SJCRH30 (cell line): ENCODE results near the gene CBX2. TPM values are rescaled to one million over a fixed set of nuclear protein-coding genes. Genes with fewer than 3 reads are reported as not detected.

Experiments
- DNase-seq, 2 experiments: peaks; one replicate each; pipeline ENCODE4 v3.0.0-alpha.2; 2015 to 2020
- H3K27ac ChIP-seq: fragments of 250-450 bp; sonication (Bioruptor Pico); 2 replicates; pipeline ENCODE4 v1.5.1; 2020; ENCODE audit warnings: mild to moderate bottlenecking, moderate library complexity
- H3K27me3 ChIP-seq: fragments of 250-450 bp; sonication (Bioruptor Pico); 2 replicates; pipeline ENCODE4 v1.5.1; 2020; ENCODE audit warnings: mild to moderate bottlenecking, moderate library complexity
- H3K36me3 ChIP-seq: fragments of 250-450 bp; sonication (Bioruptor Pico); 2 replicates; pipeline ENCODE4 v1.5.1; 2020; ENCODE audit warnings: mild to moderate bottlenecking, moderate library complexity
- H3K4me1 ChIP-seq: fragments of 250-450 bp; sonication (Bioruptor Pico); 2 replicates; pipeline ENCODE4 v1.5.1; 2020; ENCODE audit warnings: mild to moderate bottlenecking, moderate library complexity
- H3K4me3 ChIP-seq: fragments of 250-450 bp; sonication (Bioruptor Pico); 2 replicates; pipeline ENCODE4 v1.5.1; 2020; ENCODE audit warnings: mild to moderate bottlenecking, moderate library complexity
- H3K9me3 ChIP-seq: fragments of 250-450 bp; sonication (Bioruptor Pico); replicated peaks from 2 replicates; pipeline ENCODE4 v1.5.1; 2020; ENCODE audit warnings: mild to moderate bottlenecking, moderate library complexity
- total RNA-seq: library from RNA; depleted of rRNA; stranded (reverse); fragments of >200 nt; shearing (Covaris generic); gene quantifications from 2 replicates; pipeline ENCODE4 v1.2.3, GENCODE V29; 2014

CBX2 gene
- total RNA-seq, 1 experiment from 2014 or later, result 90.0 TPM

DNA sequence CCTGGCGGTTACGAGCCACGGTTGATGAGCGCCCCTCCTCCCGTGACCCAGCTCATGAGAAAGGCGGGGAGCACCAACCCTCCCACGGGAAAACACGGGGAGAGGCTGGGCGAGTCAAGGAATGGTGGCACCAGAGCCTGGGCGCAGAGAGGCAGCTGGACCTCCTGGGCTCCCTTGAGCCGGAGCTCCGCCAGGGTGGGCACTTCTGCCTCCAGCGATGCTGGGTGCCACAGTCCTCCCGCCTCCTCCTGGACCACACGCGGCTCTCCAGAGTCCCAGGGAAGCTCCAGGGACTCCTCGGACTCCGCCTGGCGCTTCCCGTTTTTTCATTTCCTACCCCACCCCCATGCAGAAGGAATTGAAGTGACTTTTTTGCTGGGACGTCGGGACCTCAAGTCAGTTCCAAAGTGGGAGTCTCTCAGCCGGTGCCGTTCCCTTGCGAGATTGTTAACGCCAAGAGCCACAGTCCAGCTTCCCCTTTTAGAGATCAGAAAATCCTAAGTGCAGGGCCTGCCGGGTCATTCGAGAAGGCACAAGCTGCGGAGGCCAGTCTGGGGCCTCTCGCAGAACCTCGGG is 25.6 kb downstream of the CBX2 start:
- no peak overlapping the region for H3K4me3 ChIP-seq
- H3K4me1 ChIP-seq, result 0 out of 2 replicates have a peak, but pooled peaks cover 3% of the 10 kb centered on the region
- no peaks in the 10 kb centered on the region for H3K9me3 ChIP-seq
- DNase-seq, result no peak
- no peak overlapping the region for H3K27ac ChIP-seq
- peaks cover 96% of the 10 kb centered on the region for H3K27me3 ChIP-seq
- H3K36me3 ChIP-seq, result no peaks in the 10 kb centered on the region

- H3K9me3 ChIP-seq, result no peaks in the 10 kb centered on the region
- 0 out of 2 replicates have a peak, but pooled peaks cover 3% of the 10 kb centered on the region for H3K4me1 ChIP-seq
- peaks cover 96% of the 10 kb centered on the region for H3K27me3 ChIP-seq
- H3K4me3 ChIP-seq, result peak overlapping the region; percentile 21; the same call in 1 of the 2 replicates
- DNase-seq, result no peak
- H3K36me3 ChIP-seq, result no peaks in the 10 kb centered on the region
- H3K27ac ChIP-seq, result no peak overlapping the region
Observed at GRCh38 chr17:79803997-79804855, 26.3 kb downstream of the CBX2 start.

GRCh38 chr17:79804856-79805696 is 27.1 kb downstream of the CBX2 start:
- no peak overlapping the region for H3K4me3 ChIP-seq
- H3K27ac ChIP-seq, result no peak overlapping the region
- H3K9me3 ChIP-seq, result no peaks in the 10 kb centered on the region
- DNase-seq, result no peak
- no peaks in the 10 kb centered on the region for H3K36me3 ChIP-seq
- 0 out of 2 replicates have a peak, but pooled peaks cover 3% of the 10 kb centered on the region for H3K4me1 ChIP-seq
- H3K27me3 ChIP-seq, result peaks cover 90% of the 10 kb centered on the region

DNA sequence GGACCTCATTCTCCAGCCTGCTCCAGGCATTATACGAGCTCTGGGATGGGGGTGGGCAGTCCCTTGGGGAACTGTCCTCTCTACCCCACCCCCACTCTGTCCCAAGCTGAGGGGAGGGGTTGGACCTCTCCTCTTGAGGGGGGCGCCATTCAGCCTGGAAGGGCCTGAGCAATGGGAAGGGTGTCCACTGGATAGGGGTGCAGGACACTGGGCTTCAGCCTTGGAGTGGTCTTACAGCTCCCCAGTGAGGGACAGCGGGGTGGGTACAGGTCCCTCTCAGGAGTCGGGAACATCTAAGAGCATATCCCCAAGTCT is 28.5 kb downstream of the CBX2 start:
- H3K4me1 ChIP-seq, result peaks cover 2% of the 10 kb centered on the region; the same call in 1 of the 2 replicates
- no peaks in the 10 kb centered on the region for H3K36me3 ChIP-seq
- H3K9me3 ChIP-seq, result no peaks in the 10 kb centered on the region
- H3K4me3 ChIP-seq, result no peak overlapping the region
- H3K27ac ChIP-seq, result no peak overlapping the region
- H3K27me3 ChIP-seq, result peaks cover 82% of the 10 kb centered on the region
- no peak for DNase-seq

GRCh38 chr17:79806863-79807720 is 29.1 kb downstream of the CBX2 start:
- Histone ChIP-seq H3K4me3 (no peak overlapping the region), H3K27ac (no peak overlapping the region), H3K27me3 (peaks cover 83% of the 10 kb centered on the region), H3K9me3 (no peaks in the 10 kb centered on the region; the same call in 1 of the 2 replicates), H3K36me3 (no peaks in the 10 kb centered on the region), H3K4me1 (peaks cover 2% of the 10 kb centered on the region; the same call in 1 of the 2 replicates)
- no peak for DNase-seq

DNA sequence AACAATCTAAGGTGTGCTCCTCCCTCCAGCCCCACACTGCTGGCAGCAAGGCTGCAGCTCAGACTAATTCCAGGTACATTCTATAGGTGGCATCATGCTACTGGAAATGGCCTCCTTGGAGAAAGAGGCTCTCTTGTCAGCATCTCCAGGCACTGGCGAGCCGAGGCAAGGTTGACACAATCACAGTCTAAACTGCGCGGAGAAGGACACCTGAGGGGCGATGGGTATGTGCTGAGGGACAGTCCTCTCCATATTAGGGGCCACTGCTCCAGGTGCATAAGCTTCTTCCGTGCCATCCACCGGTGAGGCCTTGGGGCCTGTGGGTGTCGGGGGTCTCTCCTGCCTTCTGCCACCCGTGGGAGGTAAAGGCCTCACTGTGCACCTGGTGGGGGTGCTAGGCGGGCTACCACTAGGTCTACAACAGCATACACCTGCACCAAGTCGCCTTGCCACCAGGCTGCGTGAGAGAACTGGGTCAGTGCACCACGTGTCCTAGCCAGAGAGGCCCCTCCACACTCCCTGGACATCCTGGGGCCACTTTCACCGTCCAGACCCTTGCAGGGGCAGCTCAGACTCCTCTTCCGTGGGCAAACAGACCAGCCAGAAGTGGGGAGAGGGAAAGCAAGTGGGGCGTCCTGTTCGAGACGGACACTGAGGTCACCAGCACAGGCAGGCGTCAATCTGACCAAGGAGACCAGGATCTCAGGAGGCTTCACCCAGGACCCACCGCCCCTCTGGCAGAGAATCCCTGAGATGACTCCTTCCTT is 31.0 kb downstream of the CBX2 start:
- H3K27me3 ChIP-seq, result peaks cover 71% of the 10 kb centered on the region
- no peak overlapping the region for H3K27ac ChIP-seq
- H3K4me1 ChIP-seq, result peaks cover 2% of the 10 kb centered on the region; the same call in 1 of the 2 replicates
- H3K4me3 ChIP-seq, result no peak overlapping the region
- no peaks in the 10 kb centered on the region; the same call in 1 of the 2 replicates for H3K9me3 ChIP-seq
- H3K36me3 ChIP-seq, result no peaks in the 10 kb centered on the region
- peak in 1 of 2 experiments; percentile 49 for DNase-seq

DNA sequence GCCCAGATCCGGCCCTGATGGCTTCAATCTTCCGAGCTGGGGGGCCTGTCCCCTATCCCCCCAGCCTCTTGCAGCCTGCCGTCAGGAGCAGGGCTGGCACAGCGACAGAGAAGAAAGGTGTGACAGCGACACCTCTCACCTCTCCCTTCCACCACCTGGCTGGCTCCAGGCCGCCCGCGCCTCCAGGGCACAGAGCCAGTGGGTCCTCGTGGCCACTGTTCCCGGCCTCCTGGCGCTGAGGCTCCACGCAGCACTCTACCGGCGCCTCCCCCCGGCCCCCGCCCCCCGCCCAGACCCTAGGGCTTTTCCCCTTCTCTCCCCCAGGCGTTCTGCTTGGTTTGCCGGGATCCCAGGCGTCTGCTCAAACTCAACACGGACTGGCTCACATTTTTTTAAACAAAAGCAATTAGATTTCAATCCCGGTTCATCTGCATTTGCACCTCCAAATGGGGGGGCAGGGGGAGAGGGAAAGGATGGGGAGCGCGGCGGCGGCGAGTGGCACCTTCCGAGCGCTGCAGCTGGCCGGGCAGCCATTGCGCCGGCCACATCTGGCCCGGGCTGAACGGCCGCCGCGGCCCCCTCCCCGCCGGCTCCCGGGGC is 31.7 kb downstream of the CBX2 start:
- H3K4me3 ChIP-seq, result peak overlapping the region; percentile 54; the same call in 1 of the 2 replicates
- no peak overlapping the region for H3K27ac ChIP-seq
- H3K9me3 ChIP-seq, result no peaks in the 10 kb centered on the region; the same call in 1 of the 2 replicates
- no peaks in the 10 kb centered on the region for H3K36me3 ChIP-seq
- DNase-seq, result no peak
- peaks cover 65% of the 10 kb centered on the region for H3K27me3 ChIP-seq
- H3K4me1 ChIP-seq, result peaks cover 7% of the 10 kb centered on the region

DNA sequence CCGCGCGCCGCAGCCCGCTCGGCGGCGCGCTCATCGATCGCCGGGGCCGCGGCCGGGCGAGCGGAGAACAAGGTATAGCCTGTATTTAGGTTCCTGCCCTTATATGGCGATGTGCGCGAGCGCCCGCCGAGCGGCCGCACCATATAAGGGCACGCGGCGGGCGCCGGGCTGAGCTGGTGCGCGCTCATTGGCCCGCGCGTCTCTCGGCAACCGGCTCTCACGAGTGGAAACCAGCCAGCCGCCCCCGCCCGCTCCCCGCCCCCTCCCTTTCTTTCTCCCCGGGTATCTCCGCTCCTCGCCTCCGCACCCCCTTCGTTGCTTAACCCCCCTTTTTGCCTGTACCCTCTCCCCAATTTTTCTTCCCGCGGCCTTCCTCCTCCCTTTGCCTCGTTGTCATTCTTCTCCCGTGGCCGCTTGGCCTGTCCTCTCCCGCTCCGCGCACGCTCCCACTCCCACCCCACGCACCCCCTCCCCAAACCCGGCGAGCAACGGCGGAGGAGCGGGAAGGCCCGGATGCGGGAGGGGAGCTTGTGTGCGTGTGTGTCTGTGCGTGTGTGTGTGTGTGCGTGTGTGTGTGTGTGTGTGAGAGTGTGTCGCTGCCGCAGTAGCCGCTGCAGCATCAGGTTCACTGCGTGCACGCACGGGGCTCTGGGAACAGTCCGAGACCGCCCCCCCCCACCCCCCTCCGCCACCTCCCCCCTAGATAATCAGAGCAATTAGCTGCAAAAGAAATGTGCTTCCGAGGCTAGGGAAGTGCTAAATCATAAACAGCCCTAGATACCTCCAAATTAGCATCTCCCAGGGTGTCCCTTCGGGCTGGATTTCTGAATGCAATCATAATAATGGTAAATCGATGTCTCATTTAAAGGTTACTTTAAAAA is 32.4 kb downstream of the CBX2 start:
- Histone ChIP-seq H3K4me1 (peaks cover 7% of the 10 kb centered on the region), H3K9me3 (no peaks in the 10 kb centered on the region; the same call in 1 of the 2 replicates), H3K4me3 (peak overlapping the region; percentile 54), H3K36me3 (no peaks in the 10 kb centered on the region), H3K27me3 (peaks cover 57% of the 10 kb centered on the region), H3K27ac (no peak overlapping the region)
- DNase-seq, result peak; percentile 89 to 93

GRCh38 chr17:79811011-79811867 is 33.3 kb downstream of the CBX2 start:
- H3K9me3 ChIP-seq, result no peaks in the 10 kb centered on the region; the same call in 1 of the 2 replicates
- no peaks in the 10 kb centered on the region for H3K36me3 ChIP-seq
- H3K27me3 ChIP-seq, result peaks cover 49% of the 10 kb centered on the region
- H3K4me3 ChIP-seq, result no peak overlapping the region
- no peak for DNase-seq
- no peak overlapping the region for H3K27ac ChIP-seq
- H3K4me1 ChIP-seq, result peaks cover 7% of the 10 kb centered on the region

DNA sequence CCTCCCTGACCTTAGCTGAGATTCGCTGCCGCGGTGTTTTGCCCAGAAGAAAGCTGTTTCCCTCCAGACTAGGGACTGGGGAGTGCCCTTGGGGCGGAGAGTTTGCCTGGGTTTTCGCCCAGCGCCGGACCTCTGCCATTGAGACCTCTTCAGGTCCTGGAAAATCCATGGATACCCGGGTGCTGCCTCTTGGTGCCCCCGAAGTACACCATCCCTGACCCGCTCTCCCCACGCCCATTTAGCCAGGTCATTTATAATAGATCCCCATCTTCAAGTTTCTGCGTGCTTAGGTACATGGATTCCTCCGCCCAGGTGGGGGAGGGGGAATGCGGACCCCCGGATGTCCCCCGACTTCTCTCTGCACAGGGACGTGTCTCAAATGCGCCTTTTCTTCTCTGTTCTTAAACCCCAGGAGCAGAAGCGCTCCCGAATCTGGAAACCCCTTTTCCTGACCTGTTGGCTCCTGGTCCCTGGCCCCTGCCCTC is 34.0 kb downstream of the CBX2 start:
- Histone ChIP-seq H3K27me3 (peaks cover 48% of the 10 kb centered on the region), H3K36me3 (no peaks in the 10 kb centered on the region), H3K4me3 (no peak overlapping the region), H3K9me3 (no peaks in the 10 kb centered on the region; the same call in 1 of the 2 replicates), H3K4me1 (peaks cover 7% of the 10 kb centered on the region), H3K27ac (no peak overlapping the region)
- DNase-seq, result no peak

- no peak overlapping the region; the same call in 1 of the 2 replicates for H3K4me3 ChIP-seq
- H3K9me3 ChIP-seq, result no peaks in the 10 kb centered on the region; the same call in 1 of the 2 replicates
- H3K36me3 ChIP-seq, result no peaks in the 10 kb centered on the region
- DNase-seq, result no peak
- peaks cover 7% of the 10 kb centered on the region for H3K4me1 ChIP-seq
- peaks cover 41% of the 10 kb centered on the region for H3K27me3 ChIP-seq
- H3K27ac ChIP-seq, result no peak overlapping the region
Observed at GRCh38 chr17:79812353-79813258, 34.7 kb downstream of the CBX2 start.
